ENCODE results near the gene LEP.

The LEP gene

GRCh38 chr7:128264477-128264876 is 23.4 kb downstream of the LEP start:
- TF ChIP-seq, protein P1, sequence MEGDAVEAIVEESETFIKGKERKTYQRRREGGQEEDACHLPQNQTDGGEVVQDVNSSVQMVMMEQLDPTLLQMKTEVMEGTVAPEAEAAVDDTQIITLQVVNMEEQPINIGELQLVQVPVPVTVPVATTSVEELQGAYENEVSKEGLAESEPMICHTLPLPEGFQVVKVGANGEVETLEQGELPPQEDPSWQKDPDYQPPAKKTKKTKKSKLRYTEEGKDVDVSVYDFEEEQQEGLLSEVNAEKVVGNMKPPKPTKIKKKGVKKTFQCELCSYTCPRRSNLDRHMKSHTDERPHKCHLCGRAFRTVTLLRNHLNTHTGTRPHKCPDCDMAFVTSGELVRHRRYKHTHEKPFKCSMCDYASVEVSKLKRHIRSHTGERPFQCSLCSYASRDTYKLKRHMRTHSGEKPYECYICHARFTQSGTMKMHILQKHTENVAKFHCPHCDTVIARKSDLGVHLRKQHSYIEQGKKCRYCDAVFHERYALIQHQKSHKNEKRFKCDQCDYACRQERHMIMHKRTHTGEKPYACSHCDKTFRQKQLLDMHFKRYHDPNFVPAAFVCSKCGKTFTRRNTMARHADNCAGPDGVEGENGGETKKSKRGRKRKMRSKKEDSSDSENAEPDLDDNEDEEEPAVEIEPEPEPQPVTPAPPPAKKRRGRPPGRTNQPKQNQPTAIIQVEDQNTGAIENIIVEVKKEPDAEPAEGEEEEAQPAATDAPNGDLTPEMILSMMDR (IDR thresholded peaks at IDR 0.05; ENCODE audit: control insufficient read depth, insufficient read depth, low read depth, low read length, missing control alignments) = no peak
- H3K4me3 ChIP-seq (ENCODE audit: control insufficient read depth, low read depth, low read length) = no peak overlapping the region

DNA sequence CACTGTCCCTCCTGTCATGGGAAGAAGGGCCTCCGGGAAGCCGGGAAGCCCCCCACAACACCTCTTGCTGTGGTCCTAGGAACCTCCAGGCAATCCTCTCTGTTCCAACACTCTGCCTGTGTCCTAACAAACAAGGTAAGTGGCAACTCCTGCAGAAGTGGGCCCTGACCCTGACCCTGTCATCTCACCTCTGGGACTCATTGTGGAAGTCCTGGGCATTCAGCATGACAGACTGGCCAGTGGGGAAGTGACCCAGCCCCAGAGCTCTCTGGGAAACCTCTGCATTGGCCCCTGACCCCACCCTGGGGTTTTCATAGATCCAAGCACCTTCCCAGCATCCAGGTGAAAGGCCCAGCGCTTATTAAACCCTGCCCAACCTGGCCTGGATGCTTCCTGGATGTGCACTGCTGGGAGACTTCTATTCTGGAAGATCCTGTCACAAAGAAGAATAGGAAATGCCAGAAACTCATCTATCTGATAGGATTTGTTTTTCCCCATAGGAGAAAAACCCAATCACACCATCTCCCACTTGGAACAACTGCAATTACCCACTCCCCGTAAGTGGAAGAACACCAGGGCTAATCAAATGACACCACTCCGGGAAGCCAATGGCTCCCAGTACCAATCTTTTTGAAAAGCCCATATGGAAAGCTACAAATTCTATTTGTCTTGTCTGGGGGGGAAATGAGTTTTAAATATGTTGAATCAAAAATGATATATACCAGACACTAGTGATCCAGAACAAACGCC is 24.3 kb downstream of the LEP start:
- TF ChIP-seq, protein P1 (IDR thresholded peaks at IDR 0.05; ENCODE audit: control insufficient read depth, insufficient read depth, low read depth, low read length, missing control alignments) = no peak
- no peak overlapping the region for H3K4me3 ChIP-seq (ENCODE audit: control insufficient read depth, low read depth, low read length)
- DNase-seq (ENCODE audit: low read depth) = no peak

More at GRCh38 chr7:128264477-128264876, 23.4 kb downstream of the LEP start:
- no peak for DNase-seq (ENCODE audit: low read depth)

- no peak overlapping the region for H3K4me3 ChIP-seq (ENCODE audit: control insufficient read depth, low read depth, low read length)
- no peak for DNase-seq (ENCODE audit: low read depth)
- TF ChIP-seq, protein P1 (IDR thresholded peaks at IDR 0.05; ENCODE audit: control insufficient read depth, insufficient read depth, low read depth, low read length, missing control alignments) = no peak
These were observed 24.8 kb downstream of the LEP start for GRCh38 chr7:128265906-128266300.

- TF ChIP-seq, protein P1 (IDR thresholded peaks at IDR 0.05; ENCODE audit: control insufficient read depth, insufficient read depth, low read depth, low read length, missing control alignments) = no peak
- H3K4me3 ChIP-seq (ENCODE audit: control insufficient read depth, low read depth, low read length) = no peak overlapping the region
- DNase-seq (ENCODE audit: low read depth) = no peak
These were observed 25.4 kb downstream of the LEP start for GRCh38 chr7:128266529-128266882.

- TF ChIP-seq, protein P1 (IDR thresholded peaks at IDR 0.05; ENCODE audit: control insufficient read depth, insufficient read depth, low read depth, low read length, missing control alignments) = peak; percentile 19
- no peak overlapping the region; the same call in none of the 2 replicates for H3K4me3 ChIP-seq (ENCODE audit: control insufficient read depth, low read depth, low read length)
- DNase-seq (ENCODE audit: low read depth) = peak; percentile 29
These were observed 26.0 kb downstream of the LEP start for GRCh38 chr7:128266883-128267594.

GRCh38 chr7:128267595-128267924 is 26.5 kb downstream of the LEP start:
- TF ChIP-seq, protein P1 (IDR thresholded peaks at IDR 0.05; ENCODE audit: control insufficient read depth, insufficient read depth, low read depth, low read length, missing control alignments) = no peak
- no peak overlapping the region; the same call in 1 of the 2 replicates for H3K4me3 ChIP-seq (ENCODE audit: control insufficient read depth, low read depth, low read length)
- no peak for DNase-seq (ENCODE audit: low read depth)

All from AG09309 (cell line).